Fibroblast of the aortic adventitia (primary cell): ENCODE results near the gene CCNQ. TPM values are rescaled to one million over a fixed set of nuclear protein-coding genes. Genes with fewer than 3 reads are reported as not detected.

Experiments
- DNase-seq: peaks from one replicate; pipeline ENCODE4 v3.0.0-alpha.2; 2010; ENCODE audit warnings: low read depth
- H3K4me3 ChIP-seq: 2 replicates; pipeline ENCODE4 v1.5.1; 2011; ENCODE audit warnings: low read depth, mild to moderate bottlenecking, control low read depth, low read length, moderate library complexity
- total RNA-seq: library from RNA; depleted of rRNA; stranded (reverse); fragments of >200 nt; gene quantifications from 2 replicates; pipeline ENCODE4 v1.2.3, GENCODE V29; 2012; ENCODE audit warnings: low replicate concordance
- TF ChIP-seq, protein P1 (sequence below): IDR thresholded peaks from 2 replicates; pipeline ENCODE4 v1.5.1; 2011; ENCODE audit warnings: mild to moderate bottlenecking, low read length, control low read depth, inconsistent platforms; ENCODE audit not compliant: insufficient read depth

CCNQ gene
- total RNA-seq, 1 donor, result 14.5 TPM

DNA sequence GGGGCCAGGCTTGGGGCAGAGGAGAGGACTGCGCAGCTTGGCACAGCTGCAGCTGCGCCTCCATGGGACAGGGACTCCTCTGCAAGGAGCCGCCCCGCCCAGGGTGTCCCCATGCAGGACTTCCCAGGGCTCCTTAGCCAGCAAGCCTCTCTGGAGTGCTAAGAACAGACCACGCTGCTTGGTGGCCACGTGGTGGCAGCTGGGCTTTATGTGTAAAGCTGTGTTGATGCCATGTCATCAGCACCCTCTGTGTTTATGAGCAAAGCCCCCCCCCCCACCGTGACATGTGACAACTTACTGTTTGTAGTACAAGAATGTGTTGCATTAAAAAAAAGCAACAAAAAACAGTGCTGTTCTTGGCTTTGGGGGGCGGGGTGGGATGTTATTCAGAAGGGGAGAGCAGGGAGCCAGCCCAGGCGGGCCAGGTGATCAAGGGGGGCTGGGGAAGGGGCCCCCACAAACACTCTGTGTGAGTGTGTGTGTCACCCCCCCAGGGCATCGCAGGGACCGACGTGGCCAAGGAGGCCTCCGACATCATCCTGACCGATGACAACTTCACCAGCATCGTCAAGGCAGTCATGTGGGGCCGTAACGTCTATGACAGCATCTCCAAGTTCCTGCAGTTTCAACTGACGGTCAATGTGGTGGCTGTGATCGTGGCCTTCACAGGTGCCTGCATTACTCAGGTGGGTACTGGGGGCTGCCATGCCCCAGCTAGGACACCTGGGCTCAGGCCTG is 41.2 kb downstream of the CCNQ start:
- DNase-seq, result no peak
- no peak overlapping the region for H3K4me3 ChIP-seq
- TF ChIP-seq, protein P1, sequence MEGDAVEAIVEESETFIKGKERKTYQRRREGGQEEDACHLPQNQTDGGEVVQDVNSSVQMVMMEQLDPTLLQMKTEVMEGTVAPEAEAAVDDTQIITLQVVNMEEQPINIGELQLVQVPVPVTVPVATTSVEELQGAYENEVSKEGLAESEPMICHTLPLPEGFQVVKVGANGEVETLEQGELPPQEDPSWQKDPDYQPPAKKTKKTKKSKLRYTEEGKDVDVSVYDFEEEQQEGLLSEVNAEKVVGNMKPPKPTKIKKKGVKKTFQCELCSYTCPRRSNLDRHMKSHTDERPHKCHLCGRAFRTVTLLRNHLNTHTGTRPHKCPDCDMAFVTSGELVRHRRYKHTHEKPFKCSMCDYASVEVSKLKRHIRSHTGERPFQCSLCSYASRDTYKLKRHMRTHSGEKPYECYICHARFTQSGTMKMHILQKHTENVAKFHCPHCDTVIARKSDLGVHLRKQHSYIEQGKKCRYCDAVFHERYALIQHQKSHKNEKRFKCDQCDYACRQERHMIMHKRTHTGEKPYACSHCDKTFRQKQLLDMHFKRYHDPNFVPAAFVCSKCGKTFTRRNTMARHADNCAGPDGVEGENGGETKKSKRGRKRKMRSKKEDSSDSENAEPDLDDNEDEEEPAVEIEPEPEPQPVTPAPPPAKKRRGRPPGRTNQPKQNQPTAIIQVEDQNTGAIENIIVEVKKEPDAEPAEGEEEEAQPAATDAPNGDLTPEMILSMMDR, result no peak

DNA sequence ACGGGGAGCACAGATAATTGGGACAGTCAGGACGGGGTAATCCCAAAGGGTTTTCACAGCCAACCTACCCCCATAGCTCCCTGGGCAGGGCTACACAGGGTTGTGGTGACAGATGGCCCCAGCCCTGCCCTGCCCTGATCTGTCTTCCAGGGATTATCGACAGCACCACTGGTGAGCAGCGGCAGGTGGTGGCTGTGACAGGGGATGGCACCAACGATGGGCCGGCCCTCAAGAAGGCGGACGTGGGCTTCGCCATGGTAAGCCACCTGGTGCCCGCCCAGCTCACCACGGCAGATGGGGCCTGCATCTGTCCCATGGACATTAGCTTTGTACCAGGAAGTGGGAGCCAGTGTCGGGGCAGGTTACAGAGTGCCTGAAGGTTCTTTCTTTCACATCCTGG is 42.2 kb downstream of the CCNQ start:
- DNase-seq, result no peak
- no peak overlapping the region for H3K4me3 ChIP-seq
- TF ChIP-seq, protein P1, result no peak

DNA sequence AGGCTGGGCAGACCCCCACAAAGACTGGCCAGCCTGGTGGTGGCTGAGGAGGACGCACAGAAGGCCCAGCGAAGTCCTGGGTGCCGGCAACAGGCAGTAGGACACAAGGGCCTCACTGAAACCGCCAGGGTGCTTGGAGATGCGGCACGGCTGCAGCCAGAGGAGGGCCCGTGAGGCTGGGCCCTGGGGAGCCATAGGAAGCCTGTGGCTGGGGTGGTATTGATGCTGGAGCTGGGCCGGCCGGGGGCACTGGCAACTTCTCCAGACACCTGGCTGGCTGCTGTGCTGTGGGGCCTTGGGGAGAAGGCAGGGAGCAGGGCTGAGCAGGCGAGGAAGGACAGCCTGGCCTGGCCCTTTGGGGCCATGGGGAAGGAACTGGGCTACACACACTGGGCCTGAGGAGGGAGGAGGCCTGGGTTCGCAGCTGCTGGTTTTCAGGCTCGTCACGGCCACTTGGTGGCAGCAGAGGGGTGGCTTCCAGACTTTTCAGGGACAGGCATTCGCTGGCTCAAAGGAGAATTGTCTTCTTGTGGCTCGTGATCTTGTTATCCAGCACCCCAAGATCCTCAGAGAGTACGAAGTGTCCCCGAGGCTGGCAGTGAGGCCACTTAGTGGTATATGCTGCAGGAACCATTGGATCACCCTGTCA is 44.3 kb downstream of the CCNQ start:
- TF ChIP-seq, protein P1, result peak; percentile 72
- DNase-seq, result peak; percentile 51
- H3K4me3 ChIP-seq, result no peak overlapping the region

DNA sequence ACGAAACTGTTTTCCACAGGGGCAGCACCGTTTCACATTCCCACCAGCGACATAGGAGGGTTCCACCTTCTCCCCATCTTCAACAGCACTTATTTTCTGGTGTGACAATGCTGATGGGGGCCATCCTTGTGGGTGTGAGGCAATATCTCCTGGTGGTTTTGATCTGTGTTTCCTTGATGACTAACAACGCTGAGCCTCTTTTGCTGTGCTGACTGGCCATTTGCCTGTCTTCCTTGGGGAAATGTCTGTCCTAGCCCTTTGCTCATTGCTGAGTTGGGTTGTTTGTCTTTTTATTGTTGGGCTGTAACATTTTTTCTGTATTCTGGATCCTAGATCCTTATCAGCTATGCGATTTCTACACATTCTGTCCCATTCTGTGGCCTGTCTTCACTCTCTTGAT is 47.8 kb downstream of the CCNQ start:
- DNase-seq, result peak; percentile 27
- H3K4me3 ChIP-seq, result no peak overlapping the region
- TF ChIP-seq, protein P1, result no peak

DNA sequence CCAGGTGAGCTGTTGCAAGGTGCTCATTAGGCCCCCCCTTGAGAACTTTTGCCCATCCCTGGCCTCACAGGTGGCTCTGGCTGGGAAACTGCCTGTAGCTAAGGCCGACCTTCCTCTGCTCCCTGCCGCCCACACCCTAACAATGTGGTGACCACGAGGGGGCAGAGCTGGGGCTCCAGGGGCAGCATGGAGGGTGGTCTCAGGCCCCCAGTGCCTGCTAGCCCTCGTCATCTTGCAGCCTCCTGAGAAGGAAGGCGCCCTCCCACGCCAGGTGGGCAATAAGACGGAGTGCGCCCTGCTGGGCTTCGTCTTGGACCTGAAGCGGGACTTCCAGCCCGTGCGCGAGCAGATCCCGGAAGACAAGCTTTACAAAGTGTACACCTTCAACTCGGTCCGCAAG is 49.1 kb downstream of the CCNQ start:
- no peak for DNase-seq
- no peak overlapping the region for H3K4me3 ChIP-seq
- TF ChIP-seq, protein P1, result no peak

DNA sequence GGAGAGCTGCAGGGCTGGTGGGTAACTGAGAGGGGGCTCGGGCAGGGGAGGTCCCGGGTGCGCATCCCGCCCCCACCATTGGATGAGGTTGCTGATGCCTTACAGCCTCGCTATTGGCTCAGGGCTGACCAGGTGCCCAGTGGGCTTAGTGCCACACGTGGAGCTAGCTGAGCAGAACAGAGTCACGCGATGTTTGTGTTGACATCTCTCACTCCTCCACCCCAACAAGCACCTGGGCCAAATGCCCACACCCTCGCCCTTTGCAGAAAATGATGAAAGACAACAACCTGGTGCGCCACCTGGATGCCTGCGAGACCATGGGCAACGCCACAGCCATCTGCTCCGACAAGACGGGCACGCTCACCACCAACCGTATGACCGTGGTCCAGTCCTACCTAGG is 49.7 kb downstream of the CCNQ start:
- TF ChIP-seq, protein P1, result no peak
- H3K4me3 ChIP-seq, result no peak overlapping the region
- DNase-seq, result no peak

DNA sequence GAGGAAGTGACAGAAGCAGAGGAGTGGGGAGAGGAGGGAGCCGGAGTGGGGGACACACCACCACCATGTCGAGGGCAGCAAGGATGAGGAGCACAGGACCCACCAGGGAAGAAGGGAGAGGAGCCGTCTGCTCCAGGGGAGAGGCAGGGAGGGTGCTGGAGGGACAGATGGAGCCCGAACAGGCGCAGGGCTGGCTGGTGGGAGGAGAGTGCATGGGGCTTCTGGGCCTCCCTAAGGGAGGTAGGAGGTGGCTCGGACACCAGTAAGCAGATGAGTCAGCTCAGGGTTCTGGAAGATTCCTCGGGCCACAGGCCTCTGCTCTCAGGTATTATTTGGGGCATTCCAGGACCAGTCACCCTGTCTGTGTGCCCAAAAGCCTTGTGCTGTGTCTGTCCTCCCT is 51.7 kb downstream of the CCNQ start:
- TF ChIP-seq, protein P1, result no peak

More for the DNA sequence above, 51.7 kb downstream of the CCNQ start:
- DNase-seq, result no peak
- no peak overlapping the region for H3K4me3 ChIP-seq
